ENCODE data around the gene GRIK4.

DNA sequence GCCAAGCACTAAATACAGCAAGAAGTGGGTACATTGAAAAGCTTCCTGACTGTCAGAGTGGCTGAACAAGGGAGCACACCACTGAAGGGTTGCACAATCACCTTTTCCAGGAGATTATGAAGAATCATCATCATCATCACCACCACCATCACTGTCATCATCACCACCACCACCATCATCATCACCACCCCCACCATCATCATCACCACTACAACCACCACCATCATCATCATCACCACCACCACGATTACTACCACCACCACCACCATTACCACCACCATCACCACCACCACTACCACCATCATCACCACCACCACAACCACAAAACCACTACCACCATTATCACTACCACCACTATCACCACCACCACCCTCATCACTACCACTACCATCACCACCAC, 364.4 kb downstream of the GRIK4 start:
- TF ChIP-seq SIN3A (IDR thresholded peaks at IDR 0.05; ENCODE audit: borderline replicate concordance, insufficient read depth, low read length) = no peak
- TF ChIP-seq, protein P1, sequence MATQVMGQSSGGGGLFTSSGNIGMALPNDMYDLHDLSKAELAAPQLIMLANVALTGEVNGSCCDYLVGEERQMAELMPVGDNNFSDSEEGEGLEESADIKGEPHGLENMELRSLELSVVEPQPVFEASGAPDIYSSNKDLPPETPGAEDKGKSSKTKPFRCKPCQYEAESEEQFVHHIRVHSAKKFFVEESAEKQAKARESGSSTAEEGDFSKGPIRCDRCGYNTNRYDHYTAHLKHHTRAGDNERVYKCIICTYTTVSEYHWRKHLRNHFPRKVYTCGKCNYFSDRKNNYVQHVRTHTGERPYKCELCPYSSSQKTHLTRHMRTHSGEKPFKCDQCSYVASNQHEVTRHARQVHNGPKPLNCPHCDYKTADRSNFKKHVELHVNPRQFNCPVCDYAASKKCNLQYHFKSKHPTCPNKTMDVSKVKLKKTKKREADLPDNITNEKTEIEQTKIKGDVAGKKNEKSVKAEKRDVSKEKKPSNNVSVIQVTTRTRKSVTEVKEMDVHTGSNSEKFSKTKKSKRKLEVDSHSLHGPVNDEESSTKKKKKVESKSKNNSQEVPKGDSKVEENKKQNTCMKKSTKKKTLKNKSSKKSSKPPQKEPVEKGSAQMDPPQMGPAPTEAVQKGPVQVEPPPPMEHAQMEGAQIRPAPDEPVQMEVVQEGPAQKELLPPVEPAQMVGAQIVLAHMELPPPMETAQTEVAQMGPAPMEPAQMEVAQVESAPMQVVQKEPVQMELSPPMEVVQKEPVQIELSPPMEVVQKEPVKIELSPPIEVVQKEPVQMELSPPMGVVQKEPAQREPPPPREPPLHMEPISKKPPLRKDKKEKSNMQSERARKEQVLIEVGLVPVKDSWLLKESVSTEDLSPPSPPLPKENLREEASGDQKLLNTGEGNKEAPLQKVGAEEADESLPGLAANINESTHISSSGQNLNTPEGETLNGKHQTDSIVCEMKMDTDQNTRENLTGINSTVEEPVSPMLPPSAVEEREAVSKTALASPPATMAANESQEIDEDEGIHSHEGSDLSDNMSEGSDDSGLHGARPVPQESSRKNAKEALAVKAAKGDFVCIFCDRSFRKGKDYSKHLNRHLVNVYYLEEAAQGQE (IDR thresholded peaks at IDR 0.05; ENCODE audit: insufficient read depth in 1 of 2, low read depth in 2 of 2, low read length in 2 of 2) = no peak
- no peak for TF ChIP-seq TAF1 (IDR thresholded peaks at IDR 0.05; ENCODE audit: borderline replicate concordance, insufficient read depth, low read length)
- TF ChIP-seq POLR2AphosphoS5 (IDR thresholded peaks at IDR 0.05; ENCODE audit: low read depth, low read length) = no peak
- no peak for TF ChIP-seq FOXP2 (optimal IDR thresholded peaks at IDR 0.05; ENCODE audit: borderline replicate concordance, extremely low read depth, extremely low read length, insufficient read depth)

Measured in PFSK-1 (cell line).